ENCODE measurements around the gene LETM1. TPM values are rescaled to one million over a fixed set of nuclear protein-coding genes. Genes with fewer than 3 reads are reported as not detected.

The LETM1 gene
- total and polyA plus RNA-seq, 2 of the 13 experiments (the other 11 are each of a cell fraction or from before 2014, with no cell fraction given) = 9.7 to 41.6 TPM

- TF ChIP-seq BCL3 (CRISPR knock-in tag; IDR thresholded peaks at IDR 0.05) (0 out of 2 replicates have a peak, but pooled peaks have one; percentile 17), ELF1 (CRISPR knock-in tag; IDR thresholded peaks at IDR 0.05) (0 out of 2 replicates have a peak, but pooled peaks have one; percentile 11), POGZ (CRISPR knock-in tag; IDR thresholded peaks at IDR 0.05) (0 out of 2 replicates have a peak, but pooled peaks have one; percentile 14), SOX13 (IDR thresholded peaks at IDR 0.05) (no peak), SOX13 (CRISPR knock-in tag; conservative IDR thresholded peaks at IDR 0.05 in 1 of 2, IDR thresholded peaks at IDR 0.05 in 1 of 2) (no peak; a peak in 1 of 4 replicates), REL (CRISPR knock-in tag; conservative IDR thresholded peaks at IDR 0.05) (no peak), REXO4 (CRISPR knock-in tag; IDR thresholded peaks at IDR 0.05; ENCODE audit: borderline replicate concordance) (no peak), SP4 (CRISPR knock-in tag; IDR thresholded peaks at IDR 0.05) (0 out of 2 replicates have a peak, but pooled peaks have one; percentile 47), GLI4 (CRISPR knock-in tag; IDR thresholded peaks at IDR 0.05; ENCODE audit: borderline replicate concordance) (no peak), NPAS2 (CRISPR knock-in tag; IDR thresholded peaks at IDR 0.05; ENCODE audit: borderline replicate concordance) (no peak), ISX (CRISPR knock-in tag; conservative IDR thresholded peaks at IDR 0.05) (no peak), MYC (CRISPR knock-in tag; IDR thresholded peaks at IDR 0.05; ENCODE audit: borderline replicate concordance) (peak; percentile 79; the same call in 1 of the 2 replicates), CC2D1A (CRISPR knock-in tag; IDR thresholded peaks at IDR 0.05) (no peak), TEAD2 (CRISPR knock-in tag; IDR thresholded peaks at IDR 0.05) (no peak), RERE (CRISPR knock-in tag; IDR thresholded peaks at IDR 0.05; ENCODE audit: low read depth) (no peak), MTA3 (CRISPR knock-in tag; IDR thresholded peaks at IDR 0.05) (no peak), HNRNPUL1 (IDR thresholded peaks at IDR 0.05; ENCODE audit: low read depth, low read length) (no peak), MYPOP (CRISPR knock-in tag; IDR thresholded peaks at IDR 0.05) (no peak), GMEB1 (CRISPR knock-in tag; IDR thresholded peaks at IDR 0.05; ENCODE audit: borderline replicate concordance) (no peak), ZNF121 (CRISPR knock-in tag; IDR thresholded peaks at IDR 0.05) (no peak)
Measured at GRCh38 chr4:1863297-1864033, 7.5 kb upstream of the LETM1 start (continued).
